Left ventricle myocardium superior (tissue), 1 donor: ENCODE results near the gene CDKN2C. TPM values are rescaled to one million over a fixed set of nuclear protein-coding genes. Genes with fewer than 3 reads are reported as not detected.
A peak's percentile ranks its signal among the peaks of the same experiment; 100 is the strongest.
"Not testable (repeated sequence)": the region's sequence is repeated elsewhere in the genome, so short reads cannot be mapped to it uniquely, and the experiment has no call there.

ENCODE experiments used
- ATAC-seq: fragments of 200-7000 bp; cut with Tn5 transposase; one replicate; pipeline ENCODE4 v1.9.1; 2020; ENCODE audit warnings: mild to moderate bottlenecking, moderate library complexity
- DNase-seq: peaks from one replicate; pipeline ENCODE4 v3.0.0-alpha.2; 2020
- intact Hi-C: fragments of 100-400 bp; cut with micrococcal nuclease; formaldehyde crosslinking; loops from one replicate; pipeline ENCODE4 v1.11.0; 2022
- long read RNA-seq: library from polyadenylated mRNA; unstranded; transcript quantifications from one replicate; pipeline ENCODE4 v2.0.0, GENCODE V29; 2021
- total RNA-seq: library from RNA; stranded (reverse); fragmentation: NEBNext Ultra II Directional; extraction: Animal tissue kit (Norgen Biotek cat#: 25700); gene quantifications from one replicate; pipeline ENCODE4 v1.2.1, GENCODE V29; 2021
- donor health status: DM: no; HTN: yes; CAD: no; lungs with severe emphysema.

Gene CDKN2C
- 16.9 TPM for total RNA-seq
- long read RNA-seq, transcript CDKN2C-202 (2 exons, 1,220 nt) = minor isoform, 9 of 29 reads
- long read RNA-seq, transcript CDKN2C-203 (3 exons, 2,086 nt) = major isoform, 19 of 29 reads
- long read RNA-seq, partial matches to known transcripts = 0 of 29 reads
- long read RNA-seq, other reads (novel, unspliced or antisense) = 1 of 29 reads

GRCh38 chr1:50969611-50970508, at the start of gene CDKN2C:
Gene CDKN2C (plus strand): TSS chr1:50970245. CDS start chr1:50970369, 124 bp downstream.
- ATAC-seq = peak; percentile 33
- intact Hi-C loops = no loop called here

GRCh38 chr1:50920409-50920808, 49.6 kb upstream of the CDKN2C start:
- no peak for DNase-seq
- ATAC-seq = no peak
- intact Hi-C loops = no loop called here

More at GRCh38 chr1:50969611-50970508, at the start of gene CDKN2C:
- peak; percentile 75 for DNase-seq

- ATAC-seq = peak; percentile 39
- DNase-seq = peak; percentile 21
- intact Hi-C loops = no loop called here
These were observed 49.0 kb upstream of the CDKN2C start for GRCh38 chr1:50921029-50921428.

GRCh38 chr1:50923564-50923963, 46.5 kb upstream of the CDKN2C start:
- DNase-seq (no peak), ATAC-seq (no peak)
- intact Hi-C loops = no loop called here

- ATAC-seq (no peak), DNase-seq (no peak)
- intact Hi-C loops = no loop called here
These were observed 40.6 kb upstream of the CDKN2C start for GRCh38 chr1:50929376-50929958.

- no peak for DNase-seq
- intact Hi-C loops = loop anchor here (10.0 kb wide), 1 partner anchor 115 kb away; no protein-coding TSS in a partner anchor
- ATAC-seq = no peak
These were observed 39.9 kb upstream of the CDKN2C start for GRCh38 chr1:50930193-50930592.

GRCh38 chr1:50930965-50931737, 38.9 kb upstream of the CDKN2C start:
- DNase-seq (no peak), ATAC-seq (no peak)
- intact Hi-C loops = loop anchor here (10.0 kb wide), 1 partner anchor 114 kb away; no protein-coding TSS in a partner anchor

- ATAC-seq, DNase-seq: not testable (repeated sequence)
- intact Hi-C loops = loop anchor here (10.0 kb wide), 1 partner anchor 113 kb away; no protein-coding TSS in a partner anchor
These were observed 38.0 kb upstream of the CDKN2C start for GRCh38 chr1:50932043-50932442.

GRCh38 chr1:50933770-50934169, 36.3 kb upstream of the CDKN2C start:
- ATAC-seq, DNase-seq: not testable (repeated sequence)
- intact Hi-C loops = loop anchor here (10.0 kb wide), 1 partner anchor 111 kb away; no protein-coding TSS in a partner anchor

- DNase-seq (no peak), ATAC-seq (no peak)
- intact Hi-C loops = loop anchor here (10.0 kb wide), 1 partner anchor 110 kb away; no protein-coding TSS in a partner anchor
These were observed 35.2 kb upstream of the CDKN2C start for GRCh38 chr1:50934838-50935237.

GRCh38 chr1:50935276-50935675, 34.8 kb upstream of the CDKN2C start:
- ATAC-seq, DNase-seq: not testable (repeated sequence)
- intact Hi-C loops = loop anchor here (10.0 kb wide), 1 partner anchor 110 kb away; no protein-coding TSS in a partner anchor

- DNase-seq = no peak
- ATAC-seq = no peak
- intact Hi-C loops = loop anchor here (10.0 kb wide), 1 partner anchor 108 kb away; no protein-coding TSS in a partner anchor
These were observed 33.7 kb upstream of the CDKN2C start for GRCh38 chr1:50936321-50936720.

- DNase-seq (no peak), ATAC-seq (no peak)
- intact Hi-C loops = no loop called here
These were observed 29.8 kb upstream of the CDKN2C start for GRCh38 chr1:50940291-50940690.

GRCh38 chr1:50942334-50942733, 27.7 kb upstream of the CDKN2C start:
- intact Hi-C loops = no loop called here

GRCh38 chr1:50949286-50949982, 20.6 kb upstream of the CDKN2C start:
- DNase-seq = no peak
- ATAC-seq = no peak
- intact Hi-C loops = no loop called here

More at GRCh38 chr1:50942334-50942733, 27.7 kb upstream of the CDKN2C start:
- DNase-seq = no peak
- no peak for ATAC-seq

- no peak for ATAC-seq
- DNase-seq = no peak
- intact Hi-C loops = no loop called here
These were observed 19.6 kb upstream of the CDKN2C start for GRCh38 chr1:50950396-50950795.

- DNase-seq, intact Hi-C loops, ATAC-seq: not testable (repeated sequence)
These were observed 17.5 kb upstream of the CDKN2C start for GRCh38 chr1:50952566-50952965.

- intact Hi-C loops = no loop called here
- ATAC-seq (no peak), DNase-seq (no peak)
These were observed 14.9 kb upstream of the CDKN2C start for GRCh38 chr1:50955116-50955515.
